HL-60 (cell line): ENCODE measurements around the gene DDRGK1.

Experiments
- CTCF ChIP-seq: IDR thresholded peaks from one replicate; pipeline ENCODE4 v1.5.1; 2011; ENCODE audit warnings: low read length, control low read depth, inconsistent platforms; ENCODE audit not compliant: insufficient read depth
- POLR2AphosphoS5 ChIP-seq: IDR thresholded peaks from 2 replicates; pipeline ENCODE4 v1.6.1; 2012; ENCODE audit warnings: low read depth
- REST ChIP-seq: IDR thresholded peaks from 2 replicates; pipeline ENCODE4 v1.6.1; 2012; ENCODE audit warnings: low read depth; ENCODE audit not compliant: insufficient replicate concordance

- TF ChIP-seq CTCF: no peak
- TF ChIP-seq REST: no peak
- TF ChIP-seq POLR2AphosphoS5: no peak
Measured at GRCh38 chr20:3163099-3164042, 41.1 kb downstream of the DDRGK1 start.
